ENCODE measurements around the gene IL1RAPL2.

DNA sequence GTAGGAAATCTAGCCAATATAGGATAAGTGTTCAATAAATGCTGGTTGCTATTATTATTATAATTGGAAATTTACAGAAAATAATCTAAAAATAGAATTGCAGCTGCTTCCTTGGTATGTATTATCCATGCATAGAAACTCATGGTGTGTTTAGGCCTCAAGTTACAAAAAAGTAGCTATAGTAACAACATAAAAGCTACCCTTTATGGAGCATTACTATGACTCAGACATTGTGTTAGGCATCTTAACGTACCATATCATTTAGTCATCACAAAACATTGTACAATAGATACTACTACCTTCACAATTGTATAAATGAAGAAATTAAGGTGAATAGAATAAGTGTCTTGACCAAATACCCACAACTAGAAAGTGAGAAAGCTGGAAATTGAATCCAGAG lies 1129.5 kb downstream of the IL1RAPL2 start:
- no peak for TF ChIP-seq HDAC2 (IDR thresholded peaks at IDR 0.05)
- TF ChIP-seq POLR2AphosphoS2 (conservative IDR thresholded peaks at IDR 0.05; ENCODE audit: low read length) = no peak
- TF ChIP-seq POLR2A (IDR thresholded peaks at IDR 0.05; ENCODE audit: low read length) = no peak
